OCI-LY1 (cell line): ENCODE results near the gene ABO.

Experiments used
- H2AFZ ChIP-seq: fragments of 200-600 bp; sonication (generic), shearing (Covaris generic); 2 replicates; pipeline ENCODE4 v1.6.0; 2014; ENCODE audit warnings: antibody characterized with exemption, mild to moderate bottlenecking, low read length
- H3F3A ChIP-seq: fragments of 200-600 bp; sonication (generic), shearing (Covaris generic); 2 replicates; pipeline ENCODE4 v1.6.0; 2014; ENCODE audit warnings: mild to moderate bottlenecking, antibody characterized with exemption, low read length, moderate library complexity; ENCODE audit not compliant: insufficient read depth
- H3K27ac ChIP-seq: fragments of 200-600 bp; sonication (generic); 2 replicates; pipeline ENCODE4 v1.5.1; 2014; ENCODE audit warnings: low read length, mixed run types, mild to moderate bottlenecking, low read depth; ENCODE audit not compliant: poor library complexity, severe bottlenecking
- H3K27me3 ChIP-seq: fragments of 200-600 bp; sonication (generic); 2 replicates; pipeline ENCODE4 v1.6.0; 2014; ENCODE audit warnings: antibody characterized with exemption, mild to moderate bottlenecking, low read length, moderate library complexity; ENCODE audit not compliant: insufficient read depth
- H3K36me3 ChIP-seq: fragments of 200-600 bp; sonication (generic); 2 replicates; pipeline ENCODE4 v1.6.1; 2014; ENCODE audit warnings: mild to moderate bottlenecking, antibody characterized with exemption, low read length, moderate library complexity, mixed read lengths; ENCODE audit not compliant: insufficient read depth
- H3K4me1 ChIP-seq: fragments of 200-600 bp; sonication (generic); 2 replicates; pipeline ENCODE4 v1.5.1; 2014; ENCODE audit warnings: mild to moderate bottlenecking, low read length, moderate library complexity; ENCODE audit not compliant: insufficient read depth, severe bottlenecking
- H3K4me2 ChIP-seq: fragments of 200-600 bp; sonication (generic), shearing (Covaris generic); 2 replicates; pipeline ENCODE4 v1.6.1; 2014; ENCODE audit warnings: low read length
- H3K4me3 ChIP-seq: fragments of 200-600 bp; sonication (generic); 2 replicates; pipeline ENCODE4 v1.5.1; 2014; ENCODE audit warnings: low read length, low read depth, mild to moderate bottlenecking, mixed read lengths; ENCODE audit not compliant: poor library complexity, severe bottlenecking
- H3K79me2 ChIP-seq: fragments of 200-600 bp; shearing (Covaris generic); 2 replicates; pipeline ENCODE4 v1.6.1; 2016; ENCODE audit warnings: mixed run types, low read length, mixed read lengths; ENCODE audit not compliant: insufficient read depth
- H3K9ac ChIP-seq: fragments of 200-600 bp; sonication (generic), shearing (Covaris generic); 2 replicates; pipeline ENCODE4 v1.6.1; 2014; ENCODE audit warnings: mild to moderate bottlenecking, low read length, mixed read lengths
- H3K9me2 ChIP-seq: fragments of 200-600 bp; sonication (generic), shearing (Covaris generic); 2 replicates; pipeline ENCODE4 v1.6.1; 2014; ENCODE audit warnings: low read depth, mild to moderate bottlenecking, low read length, mixed read lengths
- H3K9me3 ChIP-seq: fragments of 200-600 bp; shearing (Covaris generic); 2 replicates; pipeline ENCODE4 v1.6.1; 2014; ENCODE audit warnings: low read length, mixed read lengths
- H4K20me1 ChIP-seq: fragments of 200-600 bp; sonication (generic), shearing (Covaris generic); 2 replicates; pipeline ENCODE4 v1.6.0; 2016; ENCODE audit warnings: mild to moderate bottlenecking, low read length; ENCODE audit not compliant: insufficient read depth
- CTCF ChIP-seq: fragments of 200-600 bp; sonication (generic), shearing (Covaris generic); IDR thresholded peaks from 2 replicates; pipeline ENCODE4 v1.5.1; 2017; ENCODE audit warnings: mild to moderate bottlenecking, antibody characterized with exemption, low read length, moderate library complexity, mixed read lengths
- EZH2 ChIP-seq: fragments of 200-600 bp; sonication (generic), shearing (Covaris generic); IDR thresholded peaks from 2 replicates; pipeline ENCODE4 v1.8.0; 2017; ENCODE audit warnings: borderline replicate concordance, mixed run types, mild to moderate bottlenecking, antibody characterized with exemption, low read length, moderate library complexity, mixed read lengths

The ABO gene

GRCh38 chr9:133306242-133307204, 31.5 kb upstream of the ABO start:
- no peak overlapping the region for H3K27ac ChIP-seq
- peaks cover 14% of the 10 kb centered on the region; the same call in 1 of the 2 replicates for H3K27me3 ChIP-seq
- no peak for TF ChIP-seq CTCF
- no peak for TF ChIP-seq EZH2
- no peaks in the 10 kb centered on the region for H4K20me1 ChIP-seq
- no peaks in the 10 kb centered on the region for H3K36me3 ChIP-seq
- H3K4me1 ChIP-seq, result no peaks in the 10 kb centered on the region
- no peak overlapping the region for H3K9ac ChIP-seq
- no peak overlapping the region for H3K4me2 ChIP-seq
- no peaks in the 10 kb centered on the region for H3K79me2 ChIP-seq
- no peak overlapping the region for H3K4me3 ChIP-seq
- H3F3A ChIP-seq, result no peaks in the 10 kb centered on the region
- no peaks in the 10 kb centered on the region for H3K9me2 ChIP-seq
- no peaks in the 10 kb centered on the region for H3K9me3 ChIP-seq
- H2AFZ ChIP-seq, result no peak overlapping the region

GRCh38 chr9:133305731-133306130, 30.7 kb upstream of the ABO start:
- no peak overlapping the region for H3K4me2 ChIP-seq
- H3F3A ChIP-seq, result no peaks in the 10 kb centered on the region
- H3K36me3 ChIP-seq, result no peaks in the 10 kb centered on the region
- peaks cover 14% of the 10 kb centered on the region; the same call in 1 of the 2 replicates for H3K27me3 ChIP-seq
- H3K27ac ChIP-seq, result no peak overlapping the region
- TF ChIP-seq EZH2 (no peak), CTCF (no peak)
- no peaks in the 10 kb centered on the region for H4K20me1 ChIP-seq
- no peaks in the 10 kb centered on the region for H3K9me3 ChIP-seq
- no peak overlapping the region for H3K4me3 ChIP-seq
- no peak overlapping the region for H2AFZ ChIP-seq
- no peaks in the 10 kb centered on the region for H3K4me1 ChIP-seq
- no peak overlapping the region for H3K9ac ChIP-seq
- H3K79me2 ChIP-seq, result no peaks in the 10 kb centered on the region
- no peaks in the 10 kb centered on the region for H3K9me2 ChIP-seq

- Histone ChIP-seq H3K9me3 (no peaks in the 10 kb centered on the region), H3K27ac (no peak overlapping the region), H2AFZ (no peak overlapping the region), H3K4me3 (no peak overlapping the region), H3K27me3 (peaks cover 14% of the 10 kb centered on the region; the same call in 1 of the 2 replicates), H3K9me2 (no peaks in the 10 kb centered on the region), H3F3A (no peaks in the 10 kb centered on the region), H3K4me1 (no peaks in the 10 kb centered on the region), H3K36me3 (no peaks in the 10 kb centered on the region), H3K9ac (no peak overlapping the region), H3K4me2 (no peak overlapping the region), H3K79me2 (no peaks in the 10 kb centered on the region), H4K20me1 (no peaks in the 10 kb centered on the region)
- no peak for TF ChIP-seq EZH2
- TF ChIP-seq CTCF, result no peak
Observed at GRCh38 chr9:133304477-133305377, 29.7 kb upstream of the ABO start.
